Panc1 (cell line): Measurements from ENCODE around the gene ICAM4.

ENCODE experiments used
- CTCF ChIP-seq: fragments of 450-650 bp; IDR thresholded peaks from 2 replicates; pipeline ENCODE4 v1.5.1; 2017; ENCODE audit warnings: mild to moderate bottlenecking
- POLR2AphosphoS5 ChIP-seq: IDR thresholded peaks from 2 replicates; pipeline ENCODE4 v1.6.1; 2012; ENCODE audit warnings: mild to moderate bottlenecking, low read depth, low read length, moderate library complexity
- SIN3A ChIP-seq: IDR thresholded peaks from 2 replicates; pipeline ENCODE4 v1.6.1; 2012; ENCODE audit warnings: low read depth, mild to moderate bottlenecking, low read length, moderate library complexity, borderline replicate concordance; ENCODE audit not compliant: insufficient read depth
- TCF7L2 ChIP-seq: IDR thresholded peaks from 2 replicates; pipeline ENCODE4 v1.6.1; 2011; ENCODE audit warnings: mild to moderate bottlenecking, low read depth, low read length, inconsistent platforms

GRCh38 chr19:10256551-10256950 lies 30.2 kb upstream of the ICAM4 start:
- TF ChIP-seq POLR2AphosphoS5 (no peak), CTCF (no peak), TCF7L2 (no peak), SIN3A (no peak)
